Transverse colon (tissue), 4 donors: ENCODE results near the gene ANKRD35. TPM values are rescaled to one million over a fixed set of nuclear protein-coding genes. Genes with fewer than 3 reads are reported as not detected.

Source experiments
- DNase-seq: peaks from one replicate; pipeline ENCODE4 v3.0.0-alpha.2; 2019
- H3K27ac ChIP-seq, 4 donors: fragments of 200-600 bp; sonication (generic); 2 replicates each; pipeline ENCODE4 v1.5.1; 2016 to 2018; ENCODE audit warnings: inconsistent platforms in 4 of 4
- H3K27me3 ChIP-seq: fragments of 200-600 bp; sonication (generic); 2 replicates; pipeline ENCODE4 v1.5.1; 2017; ENCODE audit warnings: inconsistent platforms
- H3K36me3 ChIP-seq, 4 donors: fragments of 200-600 bp; sonication (generic); 2 replicates each; pipeline ENCODE4 v1.5.1; 2017 to 2019; ENCODE audit warnings: inconsistent platforms in 4 of 4
- H3K4me1 ChIP-seq, 4 donors: fragments of 200-600 bp; sonication (generic); 2 replicates each; pipeline ENCODE4 v1.5.1; 2017 to 2020; ENCODE audit warnings: inconsistent platforms in 4 of 4
- H3K4me3 ChIP-seq, 4 donors: fragments of 200-600 bp; sonication (generic); 1 replicate in 1 of 4; 2 replicates in 3 of 4; pipeline versions ENCODE4 v1.5.1 to v1.6.1; 2017 to 2019; ENCODE audit warnings: inconsistent platforms in 4 of 4
- H3K9me3 ChIP-seq, 2 donors: fragments of 200-600 bp; sonication (generic); 2 replicates each; pipeline ENCODE4 v1.5.1; 2017 to 2019; ENCODE audit warnings: inconsistent platforms in 2 of 2
- EP300 ChIP-seq: sonication (generic); formaldehyde crosslinking; IDR thresholded peaks from one replicate; pipeline ENCODE4 v1.6.1; 2017; ENCODE audit warnings: antibody characterized with exemption, low read depth
- POLR2A ChIP-seq: fragments of 450-650 bp; IDR thresholded peaks from one replicate; pipeline ENCODE4 v1.6.1; 2016; ENCODE audit warnings: antibody characterized with exemption, mild to moderate bottlenecking, moderate library complexity
- POLR2AphosphoS5 ChIP-seq, 3 donors: sonication (generic); formaldehyde crosslinking; IDR thresholded peaks; one replicate each; pipeline ENCODE4 v1.6.1; 2016; ENCODE audit warnings: antibody characterized with exemption in 3 of 3
- WGBS, 2 donors: methylation state at CpG; one replicate each; pipeline ENCODE4 v1.1.5; 2018; ENCODE audit warnings: low coverage in 1 of 2; 5-methylcytosine and 5-hydroxymethylcytosine counted together
- in situ Hi-C, 4 donors: fragments of 200-750 bp; cut with MboI; loops; one replicate each; pipeline versions ENCODE4 v1.15.0 to v1.15.1; 2017; ENCODE audit warnings: low sequenced_read_pairs in 3 of 4, low pct_ligation_motif_present in 1 of 4, low pct_unique_long_range_greater_than_20kb in 1 of 4
- intact Hi-C: fragments of 100-400 bp; cut with DNase I; formaldehyde crosslinking; loops from one replicate; pipeline ENCODE4 v1.15.1; 2023; ENCODE audit warnings: low total_unique reads
- total RNA-seq, 4 donors: library from RNA; depleted of rRNA; stranded (reverse); fragments of >200 nt; gene quantifications; one replicate each; pipeline ENCODE4 v1.1.0, GENCODE V29; 2016
- TF ChIP-seq, protein P1 (sequence below), 5 experiments: fragments of 200-600 bp in 3 of 5; fragments of 450-650 bp in 2 of 5; sonication (generic) in 3 of 5; IDR thresholded peaks; 1 replicate in 2 of 5; 2 replicates in 3 of 5; pipeline ENCODE4 v1.5.1; 2016 to 2017; ENCODE audit warnings: antibody characterized with exemption in 5 of 5, inconsistent platforms in 3 of 5, mild to moderate bottlenecking in 2 of 5, moderate library complexity in 1 of 5

Gene ANKRD35
- total RNA-seq, 4 donors from 2014 or later, result 1.1 to 1.8 (median 1.4) TPM; not detected in 1

DNA sequence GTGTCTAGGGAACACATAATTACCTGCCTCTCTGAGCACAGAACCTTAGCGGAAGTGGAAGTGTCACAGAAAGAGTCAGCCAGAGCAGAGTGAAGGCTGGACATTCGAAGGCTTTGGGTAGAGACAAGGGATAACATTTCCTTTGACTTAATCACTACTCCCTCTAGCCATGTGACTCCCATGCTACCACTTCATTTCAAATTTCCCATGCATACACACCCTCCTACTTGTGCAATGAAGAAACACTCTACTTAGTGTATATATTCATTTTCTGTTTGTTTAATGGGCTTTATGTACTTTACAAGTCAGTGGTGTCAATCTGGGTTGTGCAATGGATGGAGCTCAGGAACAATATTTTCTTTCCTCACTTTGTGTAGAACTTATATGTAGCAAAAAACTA is 6.9 kb downstream of the ANKRD35 start:
- in situ Hi-C loops (loop anchor here in 1 of 4 donors (25.0 kb wide), 1 partner anchor 134 kb away; the partner anchor contains the start of gene HJV), intact Hi-C loops (no loop called here)
- Histone ChIP-seq H3K4me1 (no peaks in the 10 kb centered on the region), H3K9me3 (no peaks in the 10 kb centered on the region), H3K27ac (no peak overlapping the region), H3K27me3 (peaks cover 7% of the 10 kb centered on the region), H3K36me3 (no peaks in the 10 kb centered on the region), H3K4me3 (no peak overlapping the region)
- WGBS, 2 donors, result 73 to 89% methylated on average over 2 of the region's 2 CpGs
- TF ChIP-seq EP300, result no peak
- no peak for TF ChIP-seq POLR2AphosphoS5 (IDR thresholded peaks at IDR 0.05)
- no peak for TF ChIP-seq POLR2A
- TF ChIP-seq, protein P1, sequence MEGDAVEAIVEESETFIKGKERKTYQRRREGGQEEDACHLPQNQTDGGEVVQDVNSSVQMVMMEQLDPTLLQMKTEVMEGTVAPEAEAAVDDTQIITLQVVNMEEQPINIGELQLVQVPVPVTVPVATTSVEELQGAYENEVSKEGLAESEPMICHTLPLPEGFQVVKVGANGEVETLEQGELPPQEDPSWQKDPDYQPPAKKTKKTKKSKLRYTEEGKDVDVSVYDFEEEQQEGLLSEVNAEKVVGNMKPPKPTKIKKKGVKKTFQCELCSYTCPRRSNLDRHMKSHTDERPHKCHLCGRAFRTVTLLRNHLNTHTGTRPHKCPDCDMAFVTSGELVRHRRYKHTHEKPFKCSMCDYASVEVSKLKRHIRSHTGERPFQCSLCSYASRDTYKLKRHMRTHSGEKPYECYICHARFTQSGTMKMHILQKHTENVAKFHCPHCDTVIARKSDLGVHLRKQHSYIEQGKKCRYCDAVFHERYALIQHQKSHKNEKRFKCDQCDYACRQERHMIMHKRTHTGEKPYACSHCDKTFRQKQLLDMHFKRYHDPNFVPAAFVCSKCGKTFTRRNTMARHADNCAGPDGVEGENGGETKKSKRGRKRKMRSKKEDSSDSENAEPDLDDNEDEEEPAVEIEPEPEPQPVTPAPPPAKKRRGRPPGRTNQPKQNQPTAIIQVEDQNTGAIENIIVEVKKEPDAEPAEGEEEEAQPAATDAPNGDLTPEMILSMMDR (IDR thresholded peaks at IDR 0.05), result no peak
- DNase-seq, result no peak

DNA sequence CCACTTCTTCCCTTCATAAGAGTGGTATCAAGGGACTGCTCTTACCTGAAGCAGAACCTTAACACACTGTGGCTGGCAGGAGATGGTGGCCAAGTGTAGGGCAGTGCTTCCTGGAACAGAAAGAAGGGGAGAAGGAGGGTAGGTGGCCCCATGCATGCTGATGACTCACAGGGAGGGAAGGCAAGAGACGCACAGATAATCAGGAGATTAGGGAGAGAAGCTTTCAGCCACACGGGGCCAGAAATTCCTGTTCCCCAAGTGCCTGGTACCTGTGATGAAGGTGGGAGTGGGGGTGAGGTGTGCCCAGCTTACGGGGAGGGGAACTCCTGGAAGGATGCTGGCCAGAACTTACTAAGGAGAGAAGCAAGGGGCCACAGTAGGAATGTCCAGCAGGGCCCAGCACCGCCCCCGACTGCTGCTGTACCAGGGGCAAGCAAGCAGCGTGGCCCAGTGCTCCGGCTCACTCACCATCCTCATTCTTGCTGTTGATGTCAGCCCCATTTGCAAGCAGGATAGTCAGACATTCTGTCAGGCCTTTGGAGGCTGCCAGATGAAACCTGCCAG is 7.7 kb downstream of the ANKRD35 start:
- H3K4me3 ChIP-seq, result no peak overlapping the region
- WGBS, 2 donors, result 60 to 79% methylated on average over 1 to 7 of the region's 7 CpGs
- peaks cover 0 to 1% (median 0%) of the 10 kb centered on the region in 4 donors for H3K4me1 ChIP-seq
- TF ChIP-seq POLR2A, result no peak
- no peak for TF ChIP-seq POLR2AphosphoS5 (IDR thresholded peaks at IDR 0.05)
- TF ChIP-seq, protein P1 (IDR thresholded peaks at IDR 0.05), result no peak
- TF ChIP-seq EP300, result no peak
- no peaks in the 10 kb centered on the region for H3K9me3 ChIP-seq
- H3K27ac ChIP-seq, result no peak overlapping the region
- H3K27me3 ChIP-seq, result peaks cover 6% of the 10 kb centered on the region
- no peaks in the 10 kb centered on the region for H3K36me3 ChIP-seq
- DNase-seq, result no peak
- intact Hi-C loops (no loop called here), in situ Hi-C loops (loop anchor here in 1 of 4 donors (25.0 kb wide), 1 partner anchor 134 kb away; the partner anchor contains the start of gene HJV)

DNA sequence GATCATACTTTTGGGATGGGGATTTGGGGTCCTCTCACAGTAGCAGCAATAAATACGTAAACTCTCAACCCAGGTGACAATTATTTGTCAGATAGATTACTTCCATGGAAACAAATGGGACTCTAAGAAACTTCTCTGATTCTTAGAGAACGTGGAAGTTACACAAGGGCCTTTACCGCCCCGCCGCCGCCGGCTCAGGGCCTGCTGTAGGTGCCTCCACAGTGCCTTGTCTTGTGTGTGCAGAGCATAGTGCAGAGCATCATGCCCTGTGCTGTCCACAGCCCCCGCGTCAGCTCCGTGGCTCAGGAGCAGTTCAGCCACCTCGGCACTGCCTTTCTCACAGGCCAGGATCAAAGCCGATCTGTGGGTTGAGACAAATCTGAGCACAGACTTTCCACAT is 11.0 kb downstream of the ANKRD35 start:
- intact Hi-C loops, result no loop called here

DNA sequence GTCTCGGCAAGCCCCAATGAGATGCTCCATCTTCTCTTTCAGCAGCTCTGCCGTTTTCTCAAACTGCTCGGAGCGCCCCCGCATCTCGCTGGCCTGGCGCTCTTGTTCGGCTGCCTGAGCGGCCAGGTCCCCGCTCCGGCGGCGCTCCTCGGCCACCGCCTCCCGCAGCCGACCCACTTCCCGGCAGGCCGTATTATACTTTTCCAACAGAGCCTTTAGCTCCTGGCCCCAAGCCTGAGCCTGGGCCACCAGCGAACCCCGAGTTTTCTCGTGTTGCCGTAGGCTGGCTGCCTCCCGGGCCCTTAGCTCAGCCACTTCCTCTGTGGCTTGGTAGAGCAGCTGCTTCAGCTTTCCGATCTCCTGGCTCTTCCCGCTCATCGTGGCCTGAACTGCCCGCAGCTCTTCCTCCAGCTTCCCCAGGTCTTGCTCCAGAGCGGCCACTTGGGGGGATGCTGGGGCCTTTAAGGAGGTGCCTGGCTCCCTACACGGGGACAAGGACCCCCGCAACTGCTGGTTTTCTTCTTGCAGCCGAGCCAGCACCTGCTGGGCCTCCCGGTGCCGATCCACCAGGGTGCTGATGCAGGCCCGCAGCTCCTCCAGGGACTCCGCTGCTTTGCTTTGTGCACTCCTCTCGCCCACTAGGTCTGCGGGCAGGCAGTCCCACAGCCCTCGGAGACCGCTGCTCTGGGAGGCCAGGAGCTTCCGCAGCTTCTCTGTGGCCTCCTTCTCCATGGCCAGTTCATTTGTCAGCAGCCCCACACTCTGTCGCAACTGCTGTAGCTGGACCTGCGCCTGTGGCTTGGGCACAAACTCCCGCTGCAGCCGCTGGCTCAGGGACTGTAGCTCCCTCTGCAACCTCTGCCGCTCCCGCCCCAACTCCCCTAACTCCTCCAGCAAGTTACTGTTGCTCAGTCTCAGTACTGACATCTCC is 13.4 kb downstream of the ANKRD35 start:
- TF ChIP-seq POLR2A (no peak), EP300 (no peak), POLR2AphosphoS5 (IDR thresholded peaks at IDR 0.05) (no peak)
- TF ChIP-seq, protein P1 (IDR thresholded peaks at IDR 0.05), result no peak
- intact Hi-C loops (no loop called here), in situ Hi-C loops (no loop called here)
- WGBS, 2 donors, result 13 to 28% methylated on average over 6 to 46 of the region's 47 CpGs
- DNase-seq, result peak; percentile 46
- Histone ChIP-seq H3K27ac (peak overlapping the region; percentile 76 to 88 (median 79)), H3K36me3 (no peaks in the 10 kb centered on the region), H3K4me3 (peak overlapping the region; percentile 27 to 50 (median 32)), H3K4me1 (peaks cover 0 to 16% (median 6%) of the 10 kb centered on the region in 4 donors), H3K9me3 (no peaks in the 10 kb centered on the region), H3K27me3 (peaks cover 26% of the 10 kb centered on the region)

More for the DNA sequence above, 11.0 kb downstream of the ANKRD35 start:
- DNase-seq, result no peak
- Histone ChIP-seq H3K27me3 (peaks cover 26% of the 10 kb centered on the region), H3K27ac (no peak overlapping the region), H3K4me3 (no peak overlapping the region), H3K4me1 (peaks cover 0 to 16% (median 6%) of the 10 kb centered on the region in 4 donors), H3K36me3 (no peaks in the 10 kb centered on the region), H3K9me3 (no peaks in the 10 kb centered on the region)
- no peak for TF ChIP-seq POLR2AphosphoS5 (IDR thresholded peaks at IDR 0.05)
- in situ Hi-C loops, result loop anchor here in 1 of 4 donors (25.0 kb wide), 1 partner anchor 138 kb away; the partner anchor contains the start of gene HJV
- WGBS, 2 donors, result 96% methylated on average over 12 of the region's 12 CpGs; no CpG with 5 or more reads in 1 of the 2 donors
